MM.1S (cell line): ENCODE measurements around the gene TNIP1.

Source experiments
- DNase-seq: peaks from one replicate; pipeline ENCODE4 v3.0.0-alpha.2; 2015
- H2AFZ ChIP-seq: fragments of 300-600 bp; sonication (generic); 2 replicates; pipeline ENCODE4 v1.6.0; 2016; ENCODE audit warnings: antibody characterized with exemption, low read length
- H3F3A ChIP-seq: fragments of 300-600 bp; sonication (generic); 2 replicates; pipeline ENCODE4 v1.6.1; 2016; ENCODE audit warnings: mild to moderate bottlenecking, antibody characterized with exemption, low read length, moderate library complexity, mixed read lengths; ENCODE audit not compliant: insufficient read depth
- H3K27ac ChIP-seq: fragments of 300-600 bp; sonication (generic); 2 replicates; pipeline ENCODE4 v1.5.1; 2016; ENCODE audit warnings: mild to moderate bottlenecking, low read length
- H3K27me3 ChIP-seq: fragments of 300-600 bp; sonication (generic); replicated peaks from 2 replicates; pipeline ENCODE4 v1.6.0; 2016; ENCODE audit warnings: low read length; ENCODE audit not compliant: insufficient read depth
- H3K36me3 ChIP-seq: fragments of 300-600 bp; sonication (generic); replicated peaks from 2 replicates; pipeline ENCODE4 v1.6.1; 2016; ENCODE audit warnings: mild to moderate bottlenecking, low read length, mixed read lengths; ENCODE audit not compliant: insufficient read depth
- H3K4me1 ChIP-seq: fragments of 300-600 bp; sonication (generic); 2 replicates; pipeline ENCODE4 v1.6.1; 2016; ENCODE audit warnings: low read length, mixed read lengths
- H3K4me2 ChIP-seq: fragments of 300-600 bp; sonication (generic); 2 replicates; pipeline ENCODE4 v1.6.0; 2016; ENCODE audit warnings: low read depth, low read length
- H3K4me3 ChIP-seq: fragments of 300-600 bp; sonication (generic); 2 replicates; pipeline ENCODE4 v1.5.1; 2016; ENCODE audit warnings: low read length, mixed read lengths
- H3K79me2 ChIP-seq: fragments of 300-600 bp; sonication (generic); 2 replicates; pipeline ENCODE4 v1.6.1; 2016; ENCODE audit warnings: mixed run types, low read length, mixed read lengths
- H3K9ac ChIP-seq: fragments of 300-600 bp; sonication (generic); 2 replicates; pipeline ENCODE4 v1.6.1; 2016; ENCODE audit warnings: low read length, mixed read lengths
- H3K9me2 ChIP-seq: fragments of 300-600 bp; sonication (generic); replicated peaks from 2 replicates; pipeline ENCODE4 v1.6.1; 2016; ENCODE audit warnings: mild to moderate bottlenecking, low read length, mixed read lengths; ENCODE audit not compliant: insufficient read depth
- H3K9me3 ChIP-seq: fragments of 300-600 bp; sonication (generic); replicated peaks from 2 replicates; pipeline ENCODE4 v1.6.1; 2016; ENCODE audit warnings: mild to moderate bottlenecking, low read length, mixed read lengths; ENCODE audit not compliant: insufficient read depth
- H4K20me1 ChIP-seq: fragments of 300-600 bp; sonication (generic); 2 replicates; pipeline ENCODE4 v1.6.1; 2016; ENCODE audit warnings: mild to moderate bottlenecking, low read length, moderate library complexity, mixed read lengths; ENCODE audit not compliant: insufficient read depth
- EZH2 ChIP-seq: fragments of 300-600 bp; sonication (generic); optimal IDR thresholded peaks from 2 replicates; pipeline ENCODE3; 2017; ENCODE audit warnings: low read depth, mild to moderate bottlenecking, antibody characterized with exemption, low read length, mixed read lengths
- EZH2phosphoT487 ChIP-seq: fragments of 300-600 bp; sonication (generic); IDR thresholded peaks from 2 replicates; pipeline ENCODE4 v1.6.1; 2018; ENCODE audit warnings: antibody characterized with exemption, low read length
- TF ChIP-seq, protein P1 (sequence below): fragments of 300-600 bp; sonication (generic); IDR thresholded peaks from 2 replicates; pipeline ENCODE4 v1.5.1; 2016; ENCODE audit warnings: antibody characterized with exemption, low read length, mixed read lengths

TNIP1 gene

DNA sequence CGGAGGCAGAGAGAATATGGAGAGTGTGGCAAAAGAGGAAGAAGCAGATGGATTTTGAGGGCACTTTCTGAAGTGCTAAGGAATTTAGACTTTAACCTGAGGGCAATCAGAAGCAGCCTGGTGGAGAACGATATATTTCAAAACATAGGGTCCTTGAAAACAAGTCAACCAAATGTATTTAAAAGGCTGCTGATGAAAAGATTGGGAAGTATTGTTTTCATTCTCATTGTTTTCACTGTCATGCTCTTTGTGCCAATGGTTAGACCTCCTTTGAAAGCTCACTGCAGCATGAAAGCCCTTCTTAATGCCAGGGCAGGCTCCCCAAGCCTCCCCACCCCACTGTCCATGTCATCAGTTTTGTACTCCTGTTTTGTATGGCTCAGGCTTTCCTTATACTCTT lies 62.9 kb downstream of the TNIP1 start:
- H4K20me1 ChIP-seq: no peaks in the 10 kb centered on the region
- no peaks in the 10 kb centered on the region for H3K9me3 ChIP-seq
- no peaks in the 10 kb centered on the region; the same call in 1 of the 2 replicates for H3F3A ChIP-seq
- H3K36me3 ChIP-seq: no peaks in the 10 kb centered on the region
- H3K4me1 ChIP-seq: no peaks in the 10 kb centered on the region
- no peak overlapping the region for H3K4me2 ChIP-seq
- H3K27me3 ChIP-seq: no peaks in the 10 kb centered on the region
- no peak overlapping the region for H2AFZ ChIP-seq
- H3K9ac ChIP-seq: no peak overlapping the region
- no peak for DNase-seq
- H3K9me2 ChIP-seq: no peaks in the 10 kb centered on the region
- H3K4me3 ChIP-seq: no peak overlapping the region
- H3K27ac ChIP-seq: no peak overlapping the region
- no peaks in the 10 kb centered on the region for H3K79me2 ChIP-seq
- TF ChIP-seq EZH2phosphoT487 (no peak), EZH2 (no peak)
- TF ChIP-seq, protein P1, sequence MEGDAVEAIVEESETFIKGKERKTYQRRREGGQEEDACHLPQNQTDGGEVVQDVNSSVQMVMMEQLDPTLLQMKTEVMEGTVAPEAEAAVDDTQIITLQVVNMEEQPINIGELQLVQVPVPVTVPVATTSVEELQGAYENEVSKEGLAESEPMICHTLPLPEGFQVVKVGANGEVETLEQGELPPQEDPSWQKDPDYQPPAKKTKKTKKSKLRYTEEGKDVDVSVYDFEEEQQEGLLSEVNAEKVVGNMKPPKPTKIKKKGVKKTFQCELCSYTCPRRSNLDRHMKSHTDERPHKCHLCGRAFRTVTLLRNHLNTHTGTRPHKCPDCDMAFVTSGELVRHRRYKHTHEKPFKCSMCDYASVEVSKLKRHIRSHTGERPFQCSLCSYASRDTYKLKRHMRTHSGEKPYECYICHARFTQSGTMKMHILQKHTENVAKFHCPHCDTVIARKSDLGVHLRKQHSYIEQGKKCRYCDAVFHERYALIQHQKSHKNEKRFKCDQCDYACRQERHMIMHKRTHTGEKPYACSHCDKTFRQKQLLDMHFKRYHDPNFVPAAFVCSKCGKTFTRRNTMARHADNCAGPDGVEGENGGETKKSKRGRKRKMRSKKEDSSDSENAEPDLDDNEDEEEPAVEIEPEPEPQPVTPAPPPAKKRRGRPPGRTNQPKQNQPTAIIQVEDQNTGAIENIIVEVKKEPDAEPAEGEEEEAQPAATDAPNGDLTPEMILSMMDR: no peak

DNA sequence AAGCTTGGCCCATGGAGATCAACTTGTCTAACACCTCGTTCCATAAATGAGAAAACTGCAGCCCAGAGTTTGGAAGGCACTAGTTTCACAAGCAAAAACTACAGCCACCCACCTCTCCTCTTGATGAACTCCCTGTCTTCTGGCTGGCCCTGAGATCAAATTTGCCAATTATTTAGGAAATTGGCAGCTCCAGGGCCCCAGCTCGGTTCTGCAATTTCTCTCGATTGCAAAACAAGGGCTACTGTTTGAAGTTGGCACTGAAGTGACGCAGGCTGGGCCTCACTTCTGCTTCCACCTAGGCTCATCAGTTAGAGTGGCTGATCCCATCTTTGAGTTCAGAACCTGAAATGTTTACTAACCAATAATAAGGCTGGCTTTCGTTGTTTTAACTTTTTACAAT lies 64.1 kb downstream of the TNIP1 start:
- no peak overlapping the region for H3K4me3 ChIP-seq
- no peaks in the 10 kb centered on the region for H3K9me3 ChIP-seq
- no peak for DNase-seq
- no peak overlapping the region for H3K4me2 ChIP-seq
- H3K36me3 ChIP-seq: no peaks in the 10 kb centered on the region
- H3K9ac ChIP-seq: no peak overlapping the region
- no peaks in the 10 kb centered on the region for H3K27me3 ChIP-seq
- H3K4me1 ChIP-seq: no peaks in the 10 kb centered on the region
- TF ChIP-seq EZH2: no peak
- TF ChIP-seq, protein P1: no peak
- TF ChIP-seq EZH2phosphoT487: no peak
- H3K27ac ChIP-seq: no peak overlapping the region
- no peaks in the 10 kb centered on the region for H3K9me2 ChIP-seq
- no peak overlapping the region for H2AFZ ChIP-seq
- no peaks in the 10 kb centered on the region; the same call in 1 of the 2 replicates for H3F3A ChIP-seq
- H4K20me1 ChIP-seq: no peaks in the 10 kb centered on the region
- H3K79me2 ChIP-seq: no peaks in the 10 kb centered on the region

DNA sequence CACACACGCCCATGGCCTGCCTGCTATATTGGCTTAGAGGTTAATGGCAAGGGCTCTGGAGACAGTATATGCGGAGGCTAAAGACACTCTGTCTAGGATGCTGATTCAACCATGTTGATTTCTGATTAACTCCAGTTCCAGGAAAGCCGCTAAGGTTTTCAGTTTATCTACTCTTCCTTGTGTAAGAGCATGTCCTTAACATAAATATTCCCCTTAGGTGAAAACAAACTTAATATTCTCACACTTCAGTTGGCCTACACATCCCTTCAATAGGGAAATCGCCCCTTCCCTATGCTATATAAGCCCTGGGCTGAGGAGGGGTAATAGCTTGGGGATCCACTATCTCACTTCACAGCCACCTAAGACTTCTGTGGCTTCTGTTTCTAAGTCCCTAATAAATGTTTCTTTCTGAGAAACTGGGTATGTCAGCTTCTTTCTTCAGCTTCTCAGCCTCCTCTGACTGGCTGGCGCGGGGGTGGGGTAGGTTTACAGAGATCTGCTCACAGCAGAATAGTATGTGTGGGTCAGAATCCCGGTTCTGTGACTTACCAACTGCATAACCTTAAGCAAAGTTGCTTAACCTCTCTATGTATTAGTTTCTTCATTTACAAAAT lies 64.8 kb downstream of the TNIP1 start:
- Histone ChIP-seq H3K9me3 (no peaks in the 10 kb centered on the region), H4K20me1 (no peaks in the 10 kb centered on the region), H3K36me3 (no peaks in the 10 kb centered on the region), H3K4me3 (no peak overlapping the region), H3K79me2 (no peaks in the 10 kb centered on the region), H3K27me3 (no peaks in the 10 kb centered on the region), H3K4me2 (no peak overlapping the region), H3K9me2 (no peaks in the 10 kb centered on the region), H3K4me1 (no peaks in the 10 kb centered on the region), H2AFZ (no peak overlapping the region), H3F3A (no peaks in the 10 kb centered on the region), H3K9ac (no peak overlapping the region), H3K27ac (no peak overlapping the region)
- TF ChIP-seq EZH2phosphoT487 (no peak), EZH2 (no peak)
- TF ChIP-seq, protein P1: no peak
- no peak for DNase-seq
